D721Med (cell line): ENCODE data around the gene OXER1.

Source experiments
- DNase-seq: peaks from one replicate; pipeline ENCODE4 v3.0.0; 2011; ENCODE audit warnings: low spot score; ENCODE audit not compliant: insufficient read length
- FAIRE-seq: peaks from 2 replicates; lab custom pipeline; 2011; peaks lifted over from hg19 to GRCh38; lab: Jason Lieb, UNC
- CTCF ChIP-seq: IDR thresholded peaks from 2 replicates; pipeline ENCODE4 v1.5.1; 2012; ENCODE audit warnings: mild to moderate bottlenecking, control low read depth; ENCODE audit not compliant: insufficient read depth; ENCODE audit errors: missing control alignments

The OXER1 gene

GRCh38 chr2:42764901-42765300 is 966 bp upstream of the OXER1 start:
- FAIRE-seq, result no peak
- no peak for DNase-seq
- TF ChIP-seq CTCF, result no peak

GRCh38 chr2:42762823-42763804 is 821 bp downstream of the OXER1 start:
- no peak for TF ChIP-seq CTCF
- no peak for DNase-seq
- FAIRE-seq, result no peak

GRCh38 chr2:42762155-42762554 is 1.8 kb downstream of the OXER1 start:
- FAIRE-seq (no peak), DNase-seq (no peak)
- TF ChIP-seq CTCF, result no peak

- DNase-seq (no peak), FAIRE-seq (no peak)
- no peak for TF ChIP-seq CTCF
Measured at GRCh38 chr2:42761554-42761953, 2.4 kb downstream of the OXER1 start.

GRCh38 chr2:42758751-42759150 is 5.2 kb downstream of the OXER1 start:
- FAIRE-seq (no peak), DNase-seq (no peak)
- no peak for TF ChIP-seq CTCF

- TF ChIP-seq CTCF, result no peak
- FAIRE-seq, result no peak
- no peak for DNase-seq
Measured at GRCh38 chr2:42757981-42758740, 5.8 kb downstream of the OXER1 start.
